ENCODE results near the gene ADAM12. TPM values are rescaled to one million over a fixed set of nuclear protein-coding genes. Genes with fewer than 3 reads are reported as not detected.

ADAM12 gene
- total and polyA plus RNA-seq, 2 donors from 2014 or later, result 0.26 to 3.3 TPM

GRCh38 chr10:125994601-125995000 lies 393.7 kb downstream of the ADAM12 start:
- H3K4me1 ChIP-seq (ENCODE audit: control insufficient read depth in 2 of 3, insufficient read depth in 2 of 3, low read depth in 1 of 3, low read length in 3 of 3), result no peaks in the 10 kb centered on the region
- H3K4me3 ChIP-seq (ENCODE audit: low read length in 3 of 3), result no peak overlapping the region
- FAIRE-seq (no peak), DNase-seq (no peak)
- intact Hi-C loops (cut with DNase I), result no loop called here
- no peaks in the 10 kb centered on the region for H3K36me3 ChIP-seq (ENCODE audit: control insufficient read depth in 2 of 3, insufficient read depth in 3 of 3, low read length in 3 of 3)
- H3K27me3 ChIP-seq (ENCODE audit: control insufficient read depth, insufficient read depth, low read length), result no peaks in the 10 kb centered on the region
- H3K27ac ChIP-seq (ENCODE audit: low read depth in 2 of 2, low read length in 2 of 2), result no peak overlapping the region
- TF ChIP-seq, protein P1, sequence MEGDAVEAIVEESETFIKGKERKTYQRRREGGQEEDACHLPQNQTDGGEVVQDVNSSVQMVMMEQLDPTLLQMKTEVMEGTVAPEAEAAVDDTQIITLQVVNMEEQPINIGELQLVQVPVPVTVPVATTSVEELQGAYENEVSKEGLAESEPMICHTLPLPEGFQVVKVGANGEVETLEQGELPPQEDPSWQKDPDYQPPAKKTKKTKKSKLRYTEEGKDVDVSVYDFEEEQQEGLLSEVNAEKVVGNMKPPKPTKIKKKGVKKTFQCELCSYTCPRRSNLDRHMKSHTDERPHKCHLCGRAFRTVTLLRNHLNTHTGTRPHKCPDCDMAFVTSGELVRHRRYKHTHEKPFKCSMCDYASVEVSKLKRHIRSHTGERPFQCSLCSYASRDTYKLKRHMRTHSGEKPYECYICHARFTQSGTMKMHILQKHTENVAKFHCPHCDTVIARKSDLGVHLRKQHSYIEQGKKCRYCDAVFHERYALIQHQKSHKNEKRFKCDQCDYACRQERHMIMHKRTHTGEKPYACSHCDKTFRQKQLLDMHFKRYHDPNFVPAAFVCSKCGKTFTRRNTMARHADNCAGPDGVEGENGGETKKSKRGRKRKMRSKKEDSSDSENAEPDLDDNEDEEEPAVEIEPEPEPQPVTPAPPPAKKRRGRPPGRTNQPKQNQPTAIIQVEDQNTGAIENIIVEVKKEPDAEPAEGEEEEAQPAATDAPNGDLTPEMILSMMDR (IDR thresholded peaks at IDR 0.05; ENCODE audit: borderline replicate concordance, extremely low read depth, insufficient read depth), result no peak
- H3K9ac ChIP-seq (ENCODE audit: low read length in 3 of 3), result no peak overlapping the region
- H3K9me3 ChIP-seq (ENCODE audit: control insufficient read depth in 2 of 3, insufficient read depth in 1 of 3, low read length in 3 of 3), result no peaks in the 10 kb centered on the region

DNA sequence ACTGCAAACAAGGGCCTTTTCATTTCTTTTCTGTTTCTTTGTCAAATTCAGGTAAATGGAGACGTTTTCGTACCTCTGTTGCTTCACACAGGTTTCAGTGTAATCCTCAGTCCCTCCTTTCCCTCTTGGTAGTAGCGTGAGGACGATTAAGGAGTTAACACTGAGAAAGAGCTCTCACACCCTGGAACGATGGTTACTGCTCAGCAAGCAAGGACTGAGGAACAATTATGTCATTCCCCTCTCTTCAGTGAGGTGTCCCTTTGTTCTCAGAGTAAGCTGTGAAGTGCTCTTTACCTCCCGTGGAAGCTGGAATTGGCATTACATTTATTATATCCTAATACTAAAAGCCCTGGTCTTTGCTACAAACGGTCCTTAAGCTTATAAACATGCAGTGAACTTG lies 396.0 kb downstream of the ADAM12 start:
- no peak overlapping the region for H3K4me3 ChIP-seq (ENCODE audit: low read length in 3 of 3)
- H3K4me1 ChIP-seq (ENCODE audit: control insufficient read depth in 2 of 3, insufficient read depth in 2 of 3, low read depth in 1 of 3, low read length in 3 of 3), result no peaks in the 10 kb centered on the region
- intact Hi-C loops (cut with DNase I), result no loop called here
- H3K9me3 ChIP-seq (ENCODE audit: control insufficient read depth in 2 of 3, insufficient read depth in 1 of 3, low read length in 3 of 3), result no peaks in the 10 kb centered on the region
- H3K27ac ChIP-seq (ENCODE audit: low read depth in 2 of 2, low read length in 2 of 2), result no peak overlapping the region
- no peaks in the 10 kb centered on the region for H3K27me3 ChIP-seq (ENCODE audit: control insufficient read depth, insufficient read depth, low read length)
- TF ChIP-seq, protein P1 (IDR thresholded peaks at IDR 0.05; ENCODE audit: borderline replicate concordance, extremely low read depth, insufficient read depth), result no peak
- FAIRE-seq (no peak), DNase-seq (no peak)
- H3K9ac ChIP-seq (ENCODE audit: low read length in 3 of 3), result no peak overlapping the region
- no peaks in the 10 kb centered on the region for H3K36me3 ChIP-seq (ENCODE audit: control insufficient read depth in 2 of 3, insufficient read depth in 3 of 3, low read length in 3 of 3)

- no peaks in the 10 kb centered on the region for H3K4me1 ChIP-seq (ENCODE audit: control insufficient read depth in 2 of 3, insufficient read depth in 2 of 3, low read depth in 1 of 3, low read length in 3 of 3)
- no peaks in the 10 kb centered on the region for H3K9me3 ChIP-seq (ENCODE audit: control insufficient read depth in 2 of 3, insufficient read depth in 1 of 3, low read length in 3 of 3)
- no peak overlapping the region for H3K27ac ChIP-seq (ENCODE audit: low read depth in 2 of 2, low read length in 2 of 2)
- intact Hi-C loops (cut with DNase I), result no loop called here
- H3K9ac ChIP-seq (ENCODE audit: low read length in 3 of 3), result no peak overlapping the region
- H3K4me3 ChIP-seq (ENCODE audit: low read length in 3 of 3), result no peak overlapping the region
- FAIRE-seq (no peak), DNase-seq (no peak)
- TF ChIP-seq, protein P1 (IDR thresholded peaks at IDR 0.05; ENCODE audit: borderline replicate concordance, extremely low read depth, insufficient read depth), result no peak
- H3K36me3 ChIP-seq (ENCODE audit: control insufficient read depth in 2 of 3, insufficient read depth in 3 of 3, low read length in 3 of 3), result no peaks in the 10 kb centered on the region
- H3K27me3 ChIP-seq (ENCODE audit: control insufficient read depth, insufficient read depth, low read length), result no peaks in the 10 kb centered on the region
These were observed 396.9 kb downstream of the ADAM12 start for GRCh38 chr10:125991392-125991791.

DNA sequence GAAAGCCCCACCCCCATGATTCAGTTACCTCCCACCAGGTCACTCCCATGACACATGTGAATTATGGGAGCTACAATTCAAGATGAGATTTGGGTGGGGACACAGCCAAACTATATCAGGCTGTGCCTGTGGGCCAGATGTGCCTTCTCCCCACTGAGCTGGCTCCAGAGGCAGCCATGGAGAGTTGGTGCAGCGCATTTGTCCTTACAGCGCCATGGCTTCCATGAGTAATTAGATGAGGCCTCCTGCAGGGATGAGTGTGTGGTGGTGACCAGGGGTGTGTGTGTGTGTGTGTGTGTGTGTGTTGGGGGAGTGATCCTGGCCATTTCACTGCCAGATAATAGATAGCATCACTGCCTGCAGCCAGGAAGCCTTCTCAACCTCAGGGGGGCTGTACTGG lies 397.3 kb downstream of the ADAM12 start:
- TF ChIP-seq, protein P1 (IDR thresholded peaks at IDR 0.05; ENCODE audit: borderline replicate concordance, extremely low read depth, insufficient read depth), result no peak
- Histone ChIP-seq H3K9me3 (ENCODE audit: control insufficient read depth in 2 of 3, insufficient read depth in 1 of 3, low read length in 3 of 3) (no peaks in the 10 kb centered on the region), H3K36me3 (ENCODE audit: control insufficient read depth in 2 of 3, insufficient read depth in 3 of 3, low read length in 3 of 3) (no peaks in the 10 kb centered on the region), H3K27ac (ENCODE audit: low read depth in 2 of 2, low read length in 2 of 2) (no peak overlapping the region), H3K9ac (ENCODE audit: low read length in 3 of 3) (no peak overlapping the region), H3K27me3 (ENCODE audit: control insufficient read depth, insufficient read depth, low read length) (no peaks in the 10 kb centered on the region), H3K4me3 (ENCODE audit: low read length in 3 of 3) (no peak overlapping the region), H3K4me1 (ENCODE audit: control insufficient read depth in 2 of 3, insufficient read depth in 2 of 3, low read depth in 1 of 3, low read length in 3 of 3) (no peaks in the 10 kb centered on the region)
- intact Hi-C loops (cut with DNase I), result no loop called here
- no peak for DNase-seq
- FAIRE-seq, result no peak
